Measurements from ENCODE around the gene TEX36.

- TF ChIP-seq CTCF (IDR thresholded peaks at IDR 0.05) (no peak), POLR2A (IDR thresholded peaks at IDR 0.05) (no peak)
These were observed 73.1 kb downstream of the TEX36 start for GRCh38 chr10:125609859-125610258.
